Measurements from ENCODE around the gene HNRNPCL1. TPM values are rescaled to one million over a fixed set of nuclear protein-coding genes. Genes with fewer than 3 reads are reported as not detected.

Gene HNRNPCL1
- polyA plus RNA-seq, 1 of the 3 experiments (the other 2 are of a cell fraction): not detected

- no peak for TF ChIP-seq TCF12 (IDR thresholded peaks at IDR 0.05)
- no peak for TF ChIP-seq RFX5 (IDR thresholded peaks at IDR 0.05; ENCODE audit: low read length)
- TF ChIP-seq NFIC (IDR thresholded peaks at IDR 0.05; ENCODE audit: borderline replicate concordance): no peak
- no peak for TF ChIP-seq PBX3 (IDR thresholded peaks at IDR 0.05)
- ChIA-PET POLR2A (no interaction called here), CTCF (no interaction called here)
- Histone ChIP-seq H3F3A (replicated peaks; ENCODE audit: insufficient read depth) (no peaks in the 10 kb centered on the region), H3K4me1 (ENCODE audit: control insufficient read depth in 1 of 2, insufficient read depth in 2 of 2, low read depth in 1 of 2, low read length in 1 of 2) (no peaks in the 10 kb centered on the region), H3K4me3 (ENCODE audit: low read depth in 2 of 2, low read length in 1 of 2) (no peak overlapping the region), H3K4me2 (no peak overlapping the region), H3K9me2 (no peaks in the 10 kb centered on the region), H3K36me3 (replicated peaks in 1 of 2; ENCODE audit: control insufficient read depth in 1 of 2, insufficient read depth in 2 of 2, low read length in 1 of 2) (no peaks in the 10 kb centered on the region), H3K9me3 (no peaks in the 10 kb centered on the region), H3K79me2 (ENCODE audit: insufficient read depth) (no peaks in the 10 kb centered on the region), H4K20me1 (ENCODE audit: insufficient read depth) (no peaks in the 10 kb centered on the region), H2AFZ (ENCODE audit: low read depth) (no peak overlapping the region), H3K27me3 (ENCODE audit: insufficient read depth) (no peaks in the 10 kb centered on the region), H3K27ac (ENCODE audit: low read depth in 2 of 2, low read length in 1 of 2) (no peak overlapping the region), H3K9ac (no peak overlapping the region)
- 25% methylated on average over 1 of the region's 1 CpG for WGBS (ENCODE audit: low lambda C conversion rate)
- DNase-seq: no peak
Measured at GRCh38 chr1:12809933-12810332, 38.6 kb downstream of the HNRNPCL1 start.

- Histone ChIP-seq H2AFZ (ENCODE audit: low read depth) (no peak overlapping the region), H3K4me2 (no peak overlapping the region), H3K9ac (no peak overlapping the region), H4K20me1 (ENCODE audit: insufficient read depth) (no peaks in the 10 kb centered on the region), H3K27me3 (ENCODE audit: insufficient read depth) (no peaks in the 10 kb centered on the region), H3K27ac (ENCODE audit: low read depth in 2 of 2, low read length in 1 of 2) (no peak overlapping the region), H3K9me2 (no peaks in the 10 kb centered on the region), H3F3A (replicated peaks; ENCODE audit: insufficient read depth) (no peaks in the 10 kb centered on the region), H3K9me3 (no peaks in the 10 kb centered on the region), H3K79me2 (ENCODE audit: insufficient read depth) (no peaks in the 10 kb centered on the region), H3K4me3 (ENCODE audit: low read depth in 2 of 2, low read length in 1 of 2) (no peak overlapping the region), H3K36me3 (replicated peaks in 1 of 2; ENCODE audit: control insufficient read depth in 1 of 2, insufficient read depth in 2 of 2, low read length in 1 of 2) (no peaks in the 10 kb centered on the region), H3K4me1 (ENCODE audit: control insufficient read depth in 1 of 2, insufficient read depth in 2 of 2, low read depth in 1 of 2, low read length in 1 of 2) (no peaks in the 10 kb centered on the region)
- TF ChIP-seq EZH2phosphoT487 (IDR thresholded peaks at IDR 0.05; ENCODE audit: borderline replicate concordance, low read depth): no peak
- no peak for TF ChIP-seq TAF1 (IDR thresholded peaks at IDR 0.05; ENCODE audit: borderline replicate concordance, low read depth, low read length)
- no peak for TF ChIP-seq ELF1 (IDR thresholded peaks at IDR 0.05)
- TF ChIP-seq JUND (IDR thresholded peaks at IDR 0.05): no peak
- no peak for TF ChIP-seq REST (IDR thresholded peaks at IDR 0.05; ENCODE audit: low read depth, low read length)
- no peak for TF ChIP-seq CTCF (IDR thresholded peaks at IDR 0.05)
- TF ChIP-seq GATA2 (CRISPR knock-in tag; IDR thresholded peaks at IDR 0.05): no peak
- TF ChIP-seq FOXJ3 (CRISPR knock-in tag; IDR thresholded peaks at IDR 0.05): no peak
- TF ChIP-seq EP300 (IDR thresholded peaks at IDR 0.05; ENCODE audit: borderline replicate concordance in 1 of 2, low read depth in 1 of 2, low read length in 1 of 2): no peak
- DNase-seq: no peak
- POLR2A ChIA-PET: no interaction called here
- CTCF ChIA-PET: no interaction called here
- 3% methylated on average over 2 of the region's 2 CpGs for WGBS (ENCODE audit: low lambda C conversion rate)
Measured at GRCh38 chr1:12799730-12800129, 48.8 kb downstream of the HNRNPCL1 start.
